Lung (tissue), 12 donors: ENCODE results near the gene MFAP4. TPM values are rescaled to one million over a fixed set of nuclear protein-coding genes. Genes with fewer than 3 reads are reported as not detected.

Experiments
- ATAC-seq: fragments of 200-7000 bp; cut with Tn5 transposase; one replicate; pipeline ENCODE4 v1.9.1; 2020; ENCODE audit warnings: moderate number of reproducible peaks; ENCODE audit not compliant: insufficient read depth, low FRiP score
- DNase-seq, 3 donors: peaks; one replicate each; pipeline ENCODE4 v3.0.0-alpha.2; 2013 to 2017
- H3K27ac ChIP-seq, 2 donors: one replicate each; pipeline ENCODE4 v1.5.1; 2013; ENCODE audit warnings: mild to moderate bottlenecking in 2 of 2, moderate library complexity in 2 of 2, control low read depth in 1 of 2, inconsistent platforms in 1 of 2, low read depth in 1 of 2, low read length in 1 of 2
- H3K27me3 ChIP-seq, 3 donors: one replicate each; pipeline ENCODE4 v1.5.1; 2013; ENCODE audit warnings: low read length in 2 of 3; ENCODE audit not compliant: control insufficient read depth in 3 of 3, insufficient read depth in 3 of 3
- H3K36me3 ChIP-seq, 4 donors: one replicate each; pipeline ENCODE4 v1.5.1; 2013; ENCODE audit warnings: low read length in 4 of 4, mild to moderate bottlenecking in 1 of 4, moderate library complexity in 1 of 4; ENCODE audit not compliant: control insufficient read depth in 4 of 4, insufficient read depth in 4 of 4
- H3K4me1 ChIP-seq, 5 donors: one replicate each; pipeline ENCODE4 v1.5.1; 2013; ENCODE audit warnings: low read length in 5 of 5, mild to moderate bottlenecking in 2 of 5, moderate library complexity in 1 of 5; ENCODE audit not compliant: control insufficient read depth in 5 of 5, insufficient read depth in 5 of 5
- H3K4me3 ChIP-seq: one replicate; pipeline ENCODE4 v1.5.1; 2013; ENCODE audit warnings: mild to moderate bottlenecking, control low read depth, moderate library complexity
- H3K9ac ChIP-seq, 2 donors: one replicate each; pipeline ENCODE4 v1.5.1; 2013; ENCODE audit warnings: low read length in 2 of 2, control low read depth in 1 of 2; ENCODE audit not compliant: insufficient read depth in 1 of 2
- H3K9me3 ChIP-seq, 4 donors: one replicate each; pipeline ENCODE4 v1.5.1; 2013; ENCODE audit warnings: low read length in 3 of 4, mild to moderate bottlenecking in 1 of 4, moderate library complexity in 1 of 4; ENCODE audit not compliant: control insufficient read depth in 4 of 4, insufficient read depth in 3 of 4
- CTCF ChIP-seq: IDR thresholded peaks from 2 replicates; pipeline ENCODE4 v1.5.1; 2012; ENCODE audit warnings: mild to moderate bottlenecking; ENCODE audit errors: control extremely low read depth, extremely low read depth
- WGBS, 2 donors: extraction: QIAGEN DNeasy Blood & Tissue Kit; methylation state at CpG; one replicate each; pipeline ENCODE4 v1.1.7; 2013; 5-methylcytosine and 5-hydroxymethylcytosine counted together
- polyA plus RNA-seq, 2 donors: library from polyadenylated mRNA; stranded (reverse); fragments of 200-250 nt; gene quantifications; one replicate each; pipeline ENCODE4 v1.2.1, GENCODE V29; 2013
- total RNA-seq, 2 donors: library from RNA; depleted of rRNA in 1 of 2; stranded (reverse); fragments of >200 nt in 1 of 2; gene quantifications; one replicate each; pipeline ENCODE4 v1.2.1, GENCODE V29; 2014 to 2021
- donor health status: control.
- donor health status: control.
- donor health status: Bipolar disorder and iron deficiency.
- donor health status: healthy.
- donor health status: DM: yes; HTN: yes; CAD: no.

MFAP4 gene
- total and polyA plus RNA-seq, 4 donors: 45.7 to 156 (median 92.2) TPM

- Histone ChIP-seq H3K4me3 (no peak overlapping the region), H3K9me3 (no peaks in the 10 kb centered on the region), H3K9ac (no peak overlapping the region), H3K27me3 (no peaks in the 10 kb centered on the region), H3K36me3 (no peaks in the 10 kb centered on the region), H3K27ac (no peak overlapping the region), H3K4me1 (peaks cover 0 to 8% (median 0%) of the 10 kb centered on the region in 5 donors)
- DNase-seq (no peak), ATAC-seq (no peak)
- WGBS, 2 donors: 92 to 96% methylated on average over 18 of the region's 18 CpGs
- TF ChIP-seq CTCF: no peak
These were observed 29.1 kb upstream of the MFAP4 start for GRCh38 chr17:19415806-19416775.

- no peak overlapping the region for H3K4me3 ChIP-seq
- no peak for ATAC-seq
- no peak overlapping the region for H3K27ac ChIP-seq
- no peaks in the 10 kb centered on the region for H3K27me3 ChIP-seq
- H3K9ac ChIP-seq: no peak overlapping the region
- no peaks in the 10 kb centered on the region for H3K36me3 ChIP-seq
- H3K4me1 ChIP-seq: peaks cover 0 to 16% (median 0%) of the 10 kb centered on the region in 5 donors
- 65 to 75% methylated on average over 13 of the region's 13 CpGs for WGBS, 2 donors
- DNase-seq: no peak
- no peak for TF ChIP-seq CTCF
- H3K9me3 ChIP-seq: no peaks in the 10 kb centered on the region
These were observed 28.3 kb upstream of the MFAP4 start for GRCh38 chr17:19415311-19415710.

GRCh38 chr17:19414396-19415280 lies 27.6 kb upstream of the MFAP4 start:
- no peaks in the 10 kb centered on the region for H3K27me3 ChIP-seq
- no peak overlapping the region for H3K9ac ChIP-seq
- H3K27ac ChIP-seq: no peak overlapping the region
- H3K36me3 ChIP-seq: no peaks in the 10 kb centered on the region
- ATAC-seq (no peak), DNase-seq (no peak)
- 91 to 94% methylated on average over 28 of the region's 28 CpGs for WGBS, 2 donors
- peaks cover 0 to 16% (median 0%) of the 10 kb centered on the region in 5 donors for H3K4me1 ChIP-seq
- H3K4me3 ChIP-seq: no peak overlapping the region
- H3K9me3 ChIP-seq: no peaks in the 10 kb centered on the region
- no peak for TF ChIP-seq CTCF
